Activated T-helper 1 cell treated with anti-CD3 and anti-CD28 coated beads, Interleukin-12 subunit alpha, Interleukin-12 subunit beta, Interleukin-2, Interleukin-4 antibody, amounts not matched to agents 30 ng/mL and 10 ng/mL and 1 ng/mL, durations not matched to agents 14 hours and 24 hours and 36 hours (primary cell): ENCODE data around the gene SHCBP1. TPM values are rescaled to one million over a fixed set of nuclear protein-coding genes. Genes with fewer than 3 reads are reported as not detected.

Experiments
- DNase-seq: peaks from one replicate; pipeline ENCODE4 v3.0.0; 2021; ENCODE audit warnings: low spot score
- H3K27ac Mint-ChIP-seq: one replicate; pipeline ENCODE4 v1.8.0; 2021; ENCODE audit warnings: mild to moderate bottlenecking, mixed read lengths
- H3K27me3 Mint-ChIP-seq: one replicate; pipeline ENCODE4 v1.8.0; 2022; ENCODE audit warnings: mild to moderate bottlenecking, moderate library complexity, mixed read lengths; ENCODE audit not compliant: insufficient read depth
- H3K36me3 Mint-ChIP-seq: one replicate; pipeline ENCODE4 v1.8.0; 2021; ENCODE audit warnings: low read depth, mixed read lengths
- H3K4me1 Mint-ChIP-seq: one replicate; pipeline ENCODE4 v1.8.0; 2021; ENCODE audit warnings: low read depth, mixed read lengths
- H3K4me3 Mint-ChIP-seq: one replicate; pipeline ENCODE4 v1.8.0; 2021; ENCODE audit warnings: mild to moderate bottlenecking, moderate library complexity, mixed read lengths
- H3K9me3 Mint-ChIP-seq: one replicate; pipeline ENCODE4 v1.8.0; 2021; ENCODE audit warnings: mixed read lengths
- intact Hi-C: fragments of 100-400 bp; cut with micrococcal nuclease; formaldehyde crosslinking; loops from one replicate; pipeline ENCODE4 v1.15.1; 2024
- total RNA-seq: library from RNA; stranded (reverse); gene quantifications from 2 replicates; pipeline ENCODE4 v1.2.3, GENCODE V29; 2022

Gene SHCBP1
- total RNA-seq = 46.5 and 46.8 TPM in 2 replicates

- H3K4me1 Mint-ChIP-seq = peaks cover 39% of the 10 kb centered on the region
- peak within 1 kb of the TSS; percentile 97 for H3K4me3 Mint-ChIP-seq
- no peaks in the 10 kb centered on the region for H3K27me3 Mint-ChIP-seq
- peak within 1 kb of the TSS; percentile 97 for H3K27ac Mint-ChIP-seq
- peaks cover 7% of the 10 kb centered on the region for H3K36me3 Mint-ChIP-seq
- no peaks in the 10 kb centered on the region for H3K9me3 Mint-ChIP-seq
- DNase-seq = peak; percentile 80
- intact Hi-C loops = loop anchor here (1.0 to 2.0 kb wide), 6 partner anchors 20 to 840 kb away; partner anchors contain the start of genes C16orf87, ITFG1, ORC6 and PHKB
Measured at GRCh38 chr16:46621006-46621933, at the start of gene SHCBP1. Gene SHCBP1, minus strand, starts transcription at chr16:46621379. Its CDS starts 20 bp downstream, at chr16:46621359.

GRCh38 chr16:46662123-46662522 lies 40.9 kb upstream of the SHCBP1 start:
- DNase-seq = no peak
- intact Hi-C loops = no loop called here
- H3K36me3 Mint-ChIP-seq = peaks cover 49% of the 10 kb centered on the region
- peaks cover 17% of the 10 kb centered on the region for H3K4me1 Mint-ChIP-seq
- H3K4me3 Mint-ChIP-seq = no peak overlapping the region
- no peaks in the 10 kb centered on the region for H3K9me3 Mint-ChIP-seq
- no peaks in the 10 kb centered on the region for H3K27me3 Mint-ChIP-seq
- no peak overlapping the region for H3K27ac Mint-ChIP-seq

- peak overlapping the region; percentile 70 for H3K27ac Mint-ChIP-seq
- no peak overlapping the region for H3K4me3 Mint-ChIP-seq
- H3K9me3 Mint-ChIP-seq = no peaks in the 10 kb centered on the region
- H3K4me1 Mint-ChIP-seq = peaks cover 17% of the 10 kb centered on the region
- intact Hi-C loops = loop anchor here (1.0 kb wide), 2 partner anchors 38 to 105 kb away; partner anchors contain the start of gene SHCBP1
- H3K36me3 Mint-ChIP-seq = peaks cover 41% of the 10 kb centered on the region
- no peaks in the 10 kb centered on the region for H3K27me3 Mint-ChIP-seq
- DNase-seq = peak; percentile 11
Measured at GRCh38 chr16:46658925-46659324, 37.7 kb upstream of the SHCBP1 start.

- Mint-ChIP-seq H3K27me3 (no peaks in the 10 kb centered on the region), H3K4me1 (peaks cover 6% of the 10 kb centered on the region), H3K9me3 (no peaks in the 10 kb centered on the region), H3K36me3 (peaks cover 4% of the 10 kb centered on the region), H3K4me3 (no peak overlapping the region), H3K27ac (no peak overlapping the region)
- intact Hi-C loops = no loop called here
- no peak for DNase-seq
Measured at GRCh38 chr16:46651305-46651704, 30.1 kb upstream of the SHCBP1 start.

GRCh38 chr16:46650254-46650623 lies 29.1 kb upstream of the SHCBP1 start:
- Mint-ChIP-seq H3K36me3 (no peaks in the 10 kb centered on the region), H3K27ac (no peak overlapping the region), H3K9me3 (no peaks in the 10 kb centered on the region), H3K27me3 (no peaks in the 10 kb centered on the region), H3K4me3 (no peak overlapping the region), H3K4me1 (peaks cover 6% of the 10 kb centered on the region)
- intact Hi-C loops = no loop called here
- no peak for DNase-seq

GRCh38 chr16:46649588-46650253 lies 28.5 kb upstream of the SHCBP1 start:
- Mint-ChIP-seq H3K36me3 (no peaks in the 10 kb centered on the region), H3K27me3 (no peaks in the 10 kb centered on the region), H3K4me1 (peaks cover 6% of the 10 kb centered on the region), H3K4me3 (no peak overlapping the region), H3K27ac (no peak overlapping the region), H3K9me3 (no peaks in the 10 kb centered on the region)
- DNase-seq = no peak
- intact Hi-C loops = no loop called here

- intact Hi-C loops = no loop called here
- H3K4me3 Mint-ChIP-seq = no peak overlapping the region
- DNase-seq = no peak
- no peak overlapping the region for H3K27ac Mint-ChIP-seq
- peaks cover 3% of the 10 kb centered on the region for H3K27me3 Mint-ChIP-seq
- peaks cover 9% of the 10 kb centered on the region for H3K9me3 Mint-ChIP-seq
- H3K4me1 Mint-ChIP-seq = peaks cover 6% of the 10 kb centered on the region
- no peaks in the 10 kb centered on the region for H3K36me3 Mint-ChIP-seq
Measured at GRCh38 chr16:46648656-46649055, 27.5 kb upstream of the SHCBP1 start.

- Mint-ChIP-seq H3K4me1 (no peaks in the 10 kb centered on the region), H3K36me3 (no peaks in the 10 kb centered on the region), H3K27ac (no peak overlapping the region), H3K9me3 (peaks cover 11% of the 10 kb centered on the region), H3K4me3 (no peak overlapping the region), H3K27me3 (peaks cover 6% of the 10 kb centered on the region)
- intact Hi-C loops = no loop called here
- DNase-seq = no peak
Measured at GRCh38 chr16:46638947-46639925, 18.1 kb upstream of the SHCBP1 start.

GRCh38 chr16:46632778-46633733 lies 11.9 kb upstream of the SHCBP1 start:
- Mint-ChIP-seq H3K27ac (no peak overlapping the region), H3K4me3 (no peak overlapping the region), H3K4me1 (no peaks in the 10 kb centered on the region), H3K36me3 (no peaks in the 10 kb centered on the region), H3K9me3 (no peaks in the 10 kb centered on the region), H3K27me3 (peaks cover 3% of the 10 kb centered on the region)
- no peak for DNase-seq
- intact Hi-C loops = no loop called here

- intact Hi-C loops = no loop called here
- no peaks in the 10 kb centered on the region for H3K9me3 Mint-ChIP-seq
- no peak overlapping the region for H3K27ac Mint-ChIP-seq
- no peaks in the 10 kb centered on the region for H3K4me1 Mint-ChIP-seq
- no peaks in the 10 kb centered on the region for H3K36me3 Mint-ChIP-seq
- DNase-seq = no peak
- H3K27me3 Mint-ChIP-seq = no peaks in the 10 kb centered on the region
- no peak overlapping the region for H3K4me3 Mint-ChIP-seq
Measured at GRCh38 chr16:46629331-46630219, 8.4 kb upstream of the SHCBP1 start.

GRCh38 chr16:46627746-46628145 lies 6.6 kb upstream of the SHCBP1 start:
- H3K27me3 Mint-ChIP-seq = no peaks in the 10 kb centered on the region
- no peaks in the 10 kb centered on the region for H3K4me1 Mint-ChIP-seq
- no peak overlapping the region for H3K4me3 Mint-ChIP-seq
- DNase-seq = no peak
- no peaks in the 10 kb centered on the region for H3K36me3 Mint-ChIP-seq
- no peaks in the 10 kb centered on the region for H3K9me3 Mint-ChIP-seq
- intact Hi-C loops = no loop called here
- no peak overlapping the region for H3K27ac Mint-ChIP-seq
